ENCODE measurements around the gene EFHD2. TPM values are rescaled to one million over a fixed set of nuclear protein-coding genes. Genes with fewer than 3 reads are reported as not detected.
A peak's percentile ranks its signal among the peaks of the same experiment; 100 is the strongest.

EFHD2 gene
- total RNA-seq, 4 donors from 2014 or later: 30.3 to 57.4 (median 55.2) TPM

DNA sequence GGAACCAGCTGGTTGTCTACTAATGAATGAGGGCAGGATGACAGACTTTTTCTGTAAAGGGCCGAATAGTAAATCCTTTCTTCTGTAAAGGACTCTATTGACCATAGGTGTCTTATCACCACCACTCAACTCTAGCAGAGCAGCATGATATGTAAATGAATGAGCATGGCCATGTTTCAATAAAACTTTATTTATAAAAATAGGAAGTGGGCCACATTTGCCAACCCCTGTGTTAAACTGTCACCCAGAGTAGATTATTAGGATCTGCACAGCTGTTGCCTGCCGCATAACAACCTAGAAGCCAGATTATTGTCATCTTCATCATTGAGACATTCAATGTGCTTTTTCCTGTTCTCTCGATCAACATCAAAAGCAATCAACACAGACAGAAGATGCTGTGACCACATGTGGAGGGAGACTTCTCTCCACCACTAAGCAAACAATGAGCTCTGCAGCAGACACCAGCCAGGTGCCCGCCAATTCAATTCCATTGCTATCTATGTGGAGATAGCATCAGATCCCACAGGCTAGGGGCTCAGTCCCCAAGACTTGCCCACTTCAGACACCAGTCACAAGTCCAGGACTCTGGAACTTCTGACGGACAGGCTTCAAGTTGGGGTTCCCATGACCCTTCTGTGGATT lies 6.8 kb upstream of the EFHD2 start:
- H3K27ac ChIP-seq (replicated peaks in 1 of 4): no peak overlapping the region
- H3K36me3 ChIP-seq: no peaks in the 10 kb centered on the region
- 97% methylated on average over 5 of the region's 5 CpGs for WGBS
- no peak overlapping the region for H3K4me3 ChIP-seq
- H3K4me1 ChIP-seq: peaks cover 9 to 16% (median 15%) of the 10 kb centered on the region in 4 donors
- DNase-seq (ENCODE audit: extremely low spot score): no peak
- TF ChIP-seq EP300 (IDR thresholded peaks at IDR 0.05): no peak
- TF ChIP-seq, protein P1, sequence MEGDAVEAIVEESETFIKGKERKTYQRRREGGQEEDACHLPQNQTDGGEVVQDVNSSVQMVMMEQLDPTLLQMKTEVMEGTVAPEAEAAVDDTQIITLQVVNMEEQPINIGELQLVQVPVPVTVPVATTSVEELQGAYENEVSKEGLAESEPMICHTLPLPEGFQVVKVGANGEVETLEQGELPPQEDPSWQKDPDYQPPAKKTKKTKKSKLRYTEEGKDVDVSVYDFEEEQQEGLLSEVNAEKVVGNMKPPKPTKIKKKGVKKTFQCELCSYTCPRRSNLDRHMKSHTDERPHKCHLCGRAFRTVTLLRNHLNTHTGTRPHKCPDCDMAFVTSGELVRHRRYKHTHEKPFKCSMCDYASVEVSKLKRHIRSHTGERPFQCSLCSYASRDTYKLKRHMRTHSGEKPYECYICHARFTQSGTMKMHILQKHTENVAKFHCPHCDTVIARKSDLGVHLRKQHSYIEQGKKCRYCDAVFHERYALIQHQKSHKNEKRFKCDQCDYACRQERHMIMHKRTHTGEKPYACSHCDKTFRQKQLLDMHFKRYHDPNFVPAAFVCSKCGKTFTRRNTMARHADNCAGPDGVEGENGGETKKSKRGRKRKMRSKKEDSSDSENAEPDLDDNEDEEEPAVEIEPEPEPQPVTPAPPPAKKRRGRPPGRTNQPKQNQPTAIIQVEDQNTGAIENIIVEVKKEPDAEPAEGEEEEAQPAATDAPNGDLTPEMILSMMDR (IDR thresholded peaks at IDR 0.05): no peak
- intact Hi-C loops (cut with DNase I): no loop called here
- H3K27me3 ChIP-seq: no peaks in the 10 kb centered on the region
- H3K9me3 ChIP-seq: peaks cover 0 to 11% (median 7%) of the 10 kb centered on the region in 4 donors

DNA sequence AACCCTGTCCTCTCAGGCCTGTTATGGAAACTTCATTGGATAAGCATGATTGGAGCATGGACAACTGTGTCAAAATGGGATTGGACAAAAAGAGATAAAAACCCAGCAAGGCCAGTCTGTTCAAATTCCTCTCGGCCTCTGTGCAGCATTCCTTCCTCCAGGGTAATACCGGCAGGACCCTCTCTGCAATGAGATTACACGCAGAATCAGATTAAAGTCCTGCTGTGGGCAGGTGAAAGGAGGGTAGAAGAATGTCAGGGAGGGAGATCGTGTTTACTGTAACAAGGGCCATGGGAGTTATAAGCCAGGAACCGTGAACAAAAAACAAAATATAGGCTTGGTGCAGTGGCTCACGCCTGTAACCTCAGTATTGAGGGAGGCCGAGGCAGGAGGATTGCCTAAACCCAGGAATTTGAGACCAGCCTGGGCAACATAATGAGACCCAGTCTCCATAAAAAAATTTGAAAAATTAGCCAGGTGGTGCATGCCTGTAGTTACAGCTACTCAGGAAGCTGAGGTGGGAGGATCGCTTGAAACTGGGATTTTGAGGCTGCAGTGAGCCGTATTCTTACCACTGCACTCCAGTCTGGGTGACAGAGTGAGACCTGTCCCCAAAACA lies 5.6 kb upstream of the EFHD2 start:
- intact Hi-C loops (cut with DNase I): no loop called here
- no peak overlapping the region for H3K4me3 ChIP-seq
- TF ChIP-seq, protein P1 (IDR thresholded peaks at IDR 0.05): no peak
- TF ChIP-seq EP300 (IDR thresholded peaks at IDR 0.05): no peak
- TF ChIP-seq POLR2AphosphoS5 (IDR thresholded peaks at IDR 0.05): no peak
- no peak for TF ChIP-seq POLR2A (IDR thresholded peaks at IDR 0.05; ENCODE audit: low read depth)
- H3K27me3 ChIP-seq: no peaks in the 10 kb centered on the region
- 94% methylated on average over 9 of the region's 9 CpGs for WGBS
- peaks cover 15 to 25% (median 21%) of the 10 kb centered on the region in 4 donors for H3K4me1 ChIP-seq
- H3K36me3 ChIP-seq: no peaks in the 10 kb centered on the region
- peaks cover 0 to 11% (median 7%) of the 10 kb centered on the region in 4 donors for H3K9me3 ChIP-seq
- no peak overlapping the region for H3K27ac ChIP-seq (replicated peaks in 1 of 4)
- DNase-seq (ENCODE audit: extremely low spot score): no peak

DNA sequence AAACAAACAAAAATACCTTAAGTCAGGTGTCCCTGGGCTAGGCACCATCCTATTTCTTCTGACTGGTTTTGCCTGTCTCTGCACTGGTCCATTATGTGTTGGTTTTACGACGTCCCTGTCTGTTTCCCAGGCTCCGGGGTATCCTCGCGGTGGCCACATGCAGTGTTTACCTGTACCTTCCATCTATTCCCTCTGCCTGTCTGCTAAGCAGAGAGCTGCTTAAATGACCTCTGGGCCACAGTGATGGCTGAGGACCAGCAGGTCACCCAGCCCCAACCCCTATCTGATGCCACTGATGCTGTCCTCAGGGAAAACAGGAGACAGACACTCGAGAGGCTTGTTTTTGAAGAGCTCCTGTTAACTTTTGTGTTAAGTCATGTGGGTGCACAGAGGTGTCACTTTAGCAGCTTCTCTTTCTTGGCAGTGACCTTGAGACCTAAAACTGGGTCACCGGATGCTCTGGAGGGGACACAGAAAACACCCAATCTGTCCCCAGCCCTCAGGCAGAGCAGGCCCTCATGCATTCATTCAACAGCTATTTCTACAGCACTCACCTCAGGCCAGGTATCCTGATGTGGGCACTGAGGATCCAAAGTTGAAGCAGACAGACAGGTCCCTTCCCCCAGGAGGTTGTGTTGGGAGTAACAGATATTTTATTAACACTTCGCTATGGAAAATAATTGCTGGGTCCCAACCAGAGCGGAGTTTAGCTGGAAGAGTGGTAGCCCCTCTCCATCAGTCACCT lies 4.4 kb upstream of the EFHD2 start:
- Histone ChIP-seq H3K36me3 (no peaks in the 10 kb centered on the region), H3K27ac (replicated peaks in 1 of 4) (no peak overlapping the region), H3K9me3 (no peaks in the 10 kb centered on the region), H3K4me1 (peaks cover 16 to 31% (median 26%) of the 10 kb centered on the region in 4 donors), H3K27me3 (no peaks in the 10 kb centered on the region), H3K4me3 (no peak overlapping the region)
- WGBS: 97% methylated on average over 9 of the region's 9 CpGs
- no peak for DNase-seq (ENCODE audit: extremely low spot score)
- intact Hi-C loops (cut with DNase I): loop anchor here (5.0 kb wide), 1 partner anchor 68 kb away; no protein-coding TSS in a partner anchor
- TF ChIP-seq EP300 (IDR thresholded peaks at IDR 0.05) (no peak), POLR2AphosphoS5 (IDR thresholded peaks at IDR 0.05) (no peak), POLR2A (IDR thresholded peaks at IDR 0.05; ENCODE audit: low read depth) (no peak)
- TF ChIP-seq, protein P1 (IDR thresholded peaks at IDR 0.05): no peak

DNA sequence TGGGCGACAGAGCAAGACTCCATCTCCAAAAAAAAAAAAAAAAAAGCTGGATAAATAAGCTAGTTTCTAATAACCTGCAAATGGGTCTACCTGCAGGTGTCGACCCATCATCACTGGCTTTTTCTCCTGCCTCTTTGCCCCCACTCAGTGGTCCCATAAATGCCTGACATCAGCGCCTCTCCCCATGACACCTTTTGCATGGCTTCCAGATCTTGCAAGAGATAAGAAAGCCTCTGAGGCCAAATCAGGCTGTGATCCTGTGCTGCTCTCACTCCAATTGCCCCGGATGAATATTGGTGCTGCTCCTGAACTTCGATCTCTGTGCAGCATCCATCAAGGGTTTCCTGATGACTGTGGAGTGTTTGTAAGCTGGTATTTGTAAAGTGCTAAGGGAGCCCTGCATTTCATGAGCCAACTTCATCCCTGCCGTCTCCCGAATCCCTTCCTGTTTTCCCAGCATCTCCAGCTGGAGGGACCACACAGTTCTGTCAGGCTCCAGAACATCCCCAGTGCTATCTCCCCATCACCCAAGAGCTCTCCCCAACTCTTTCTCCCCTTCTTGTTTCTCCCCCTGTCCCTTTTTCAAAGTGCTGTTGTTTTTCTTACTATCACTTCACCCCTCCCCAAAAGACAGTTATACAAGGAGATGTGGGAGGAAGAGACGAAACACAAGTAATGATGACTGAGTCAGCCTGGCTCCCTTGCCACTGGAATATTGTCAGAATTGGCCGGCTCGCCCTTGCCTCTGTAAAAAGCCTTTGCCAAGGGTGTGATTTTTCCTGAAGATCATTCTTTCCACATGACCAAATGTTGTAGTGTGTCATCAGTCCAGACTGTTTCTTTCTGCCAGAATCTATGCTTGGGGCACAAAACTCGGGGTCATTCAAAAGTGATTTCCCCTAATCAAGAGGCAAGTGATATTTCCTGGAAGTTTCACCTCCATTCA lies 2.8 kb upstream of the EFHD2 start:
- intact Hi-C loops (cut with DNase I): loop anchor here (5.0 kb wide), 1 partner anchor 70 kb away; no protein-coding TSS in a partner anchor

More for the DNA sequence above, 2.8 kb upstream of the EFHD2 start:
- H3K4me1 ChIP-seq: peaks cover 28 to 47% (median 42%) of the 10 kb centered on the region in 4 donors
- TF ChIP-seq POLR2AphosphoS5 (IDR thresholded peaks at IDR 0.05) (peak; percentile 37 to 49), POLR2A (IDR thresholded peaks at IDR 0.05; ENCODE audit: low read depth) (no peak), EP300 (IDR thresholded peaks at IDR 0.05) (no peak)
- TF ChIP-seq, protein P1 (IDR thresholded peaks at IDR 0.05): no peak
- H3K4me3 ChIP-seq: no peak overlapping the region
- no peaks in the 10 kb centered on the region for H3K36me3 ChIP-seq
- peak overlapping the region; percentile 54 to 75 (median 64) for H3K27ac ChIP-seq (replicated peaks in 1 of 4)
- DNase-seq (ENCODE audit: extremely low spot score): no peak
- H3K9me3 ChIP-seq: no peaks in the 10 kb centered on the region
- no peaks in the 10 kb centered on the region for H3K27me3 ChIP-seq
- WGBS: 47% methylated on average over 11 of the region's 11 CpGs

All from esophagus muscularis mucosa (tissue), 4 donors.